Stimulated activated CD4-positive, alpha-beta T cell treated with anti-CD3 and anti-CD28 coated beads, TNF-alpha, amount 100 ng/mL, for 4 hours (primary cell): ENCODE measurements around the gene RTN1.
"Not testable (repeated sequence)": the region's sequence is repeated elsewhere in the genome, so short reads cannot be mapped to it uniquely, and the experiment has no call there.

Experiments used
- DNase-seq, 3 experiments: peaks; one replicate each; pipeline ENCODE4 v3.0.0-alpha.2; 2020; ENCODE audit warnings: low read depth in 3 of 3

Gene RTN1

DNA sequence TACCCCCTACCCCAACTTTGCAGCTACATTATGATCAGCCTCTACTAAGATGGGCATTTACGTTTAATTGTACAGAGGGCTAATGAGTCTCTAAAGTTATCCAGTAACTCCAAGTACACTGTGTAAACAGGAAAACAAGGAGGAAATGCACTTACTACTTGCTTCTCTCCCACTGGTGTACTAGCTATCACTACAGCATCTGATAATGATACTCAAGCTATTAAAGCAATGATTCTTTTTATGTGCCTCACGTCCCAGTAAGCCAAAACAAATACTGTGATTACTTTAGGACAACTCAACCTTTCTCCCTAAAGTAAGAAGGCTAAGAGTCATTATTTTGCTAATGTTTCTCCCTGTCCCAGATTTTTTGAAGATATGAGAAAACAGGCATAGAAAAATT lies 165.3 kb downstream of the RTN1 start:
- no peak for DNase-seq

DNA sequence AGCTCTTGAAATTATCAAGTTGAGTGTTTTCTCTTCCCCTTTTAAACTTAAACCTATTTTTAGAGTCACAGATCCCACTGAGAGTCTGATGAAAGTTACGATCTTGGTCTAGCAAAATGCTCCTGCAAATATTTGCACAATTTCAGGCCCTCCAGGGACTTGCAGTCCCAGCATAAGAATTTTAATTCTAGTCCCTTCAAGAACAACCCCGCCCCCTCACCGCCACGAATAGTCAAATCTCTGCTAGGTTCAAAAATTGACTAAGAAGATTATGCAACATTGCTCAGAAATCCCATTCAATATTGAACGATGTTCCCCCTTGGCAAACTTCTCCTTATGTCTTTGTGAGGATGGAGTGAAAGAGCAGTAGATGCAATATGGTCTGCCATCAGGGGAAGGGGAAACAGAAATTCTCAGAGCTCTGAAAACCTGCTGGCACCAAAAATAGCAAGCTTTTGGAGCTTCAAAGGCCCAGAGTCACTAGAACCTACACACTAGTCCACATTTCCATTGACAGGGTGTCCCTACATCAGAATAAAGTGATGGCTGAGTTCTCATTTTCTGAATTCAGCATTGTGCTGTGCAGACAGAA lies 166.4 kb downstream of the RTN1 start:
- DNase-seq: no peak

- DNase-seq: no peak
Measured at GRCh38 chr14:59699442-59699841, 171.1 kb downstream of the RTN1 start.

GRCh38 chr14:59698793-59699192 lies 171.8 kb downstream of the RTN1 start:
- DNase-seq: no peak

GRCh38 chr14:59695198-59695597 lies 175.4 kb downstream of the RTN1 start:
- no peak for DNase-seq

DNA sequence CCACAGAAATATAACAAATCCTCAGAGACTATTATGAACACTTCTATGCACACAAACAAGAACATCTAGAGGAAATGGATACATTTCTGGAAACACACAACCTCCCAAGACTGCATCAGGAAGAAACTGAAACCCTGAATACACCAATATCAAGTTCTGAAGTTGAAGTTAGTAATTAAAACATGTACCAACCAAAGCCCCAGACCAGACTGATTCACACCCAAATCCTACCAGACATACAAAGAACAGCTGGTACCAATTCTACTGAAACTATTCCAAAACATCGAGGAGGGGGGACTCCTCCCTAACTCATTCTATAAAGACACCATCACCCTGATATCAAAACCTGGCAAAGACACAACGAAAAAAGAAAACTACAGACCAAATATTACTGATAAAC lies 179.3 kb downstream of the RTN1 start:
- DNase-seq: no peak

GRCh38 chr14:59690426-59690825 lies 180.2 kb downstream of the RTN1 start:
- DNase-seq: no peak

- DNase-seq: no peak
Measured at GRCh38 chr14:59688224-59689170, 182.1 kb downstream of the RTN1 start.

- no peak for DNase-seq
Measured at GRCh38 chr14:59687663-59688062, 182.9 kb downstream of the RTN1 start.

DNA sequence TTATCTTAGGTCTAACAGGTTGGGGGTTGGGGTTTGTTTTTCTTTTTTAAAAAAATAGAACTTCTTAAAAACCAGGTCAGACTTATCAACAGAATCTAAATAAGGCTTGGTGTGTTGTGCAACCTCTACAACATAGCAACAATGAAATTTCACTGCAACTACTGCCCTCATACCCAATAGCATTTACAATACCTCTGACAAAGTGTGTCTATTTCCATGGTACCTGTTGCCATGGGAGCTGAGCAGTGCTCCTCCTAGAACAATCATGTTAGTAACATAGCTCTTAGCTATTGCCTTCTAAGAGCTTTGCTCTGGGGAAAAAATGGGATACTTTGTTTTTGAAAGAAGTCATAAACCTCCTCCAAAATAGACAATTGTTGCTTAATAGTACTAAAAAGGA lies 190.7 kb downstream of the RTN1 start:
- DNase-seq: no peak

DNA sequence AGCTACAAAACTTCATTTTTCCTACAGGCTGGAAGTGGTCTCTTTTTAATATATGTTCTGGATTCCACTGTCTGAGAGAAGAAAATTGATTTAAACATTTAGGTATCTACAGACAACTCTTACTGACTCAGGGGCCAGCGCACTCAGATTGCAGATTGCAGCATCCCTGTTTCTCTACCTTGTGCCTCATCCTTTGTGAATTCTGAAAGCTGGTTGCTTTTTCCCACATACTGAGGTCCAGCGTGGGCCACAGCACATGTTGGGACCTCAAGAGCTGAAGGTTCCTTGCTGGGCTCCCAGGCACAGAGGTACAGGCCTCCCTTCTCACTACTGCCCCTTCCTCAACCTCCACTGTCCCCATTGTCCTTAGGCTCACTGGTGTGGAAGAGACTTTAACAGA lies 192.2 kb downstream of the RTN1 start:
- DNase-seq: no peak

GRCh38 chr14:59677771-59678231 lies 192.8 kb downstream of the RTN1 start:
- no peak for DNase-seq

DNA sequence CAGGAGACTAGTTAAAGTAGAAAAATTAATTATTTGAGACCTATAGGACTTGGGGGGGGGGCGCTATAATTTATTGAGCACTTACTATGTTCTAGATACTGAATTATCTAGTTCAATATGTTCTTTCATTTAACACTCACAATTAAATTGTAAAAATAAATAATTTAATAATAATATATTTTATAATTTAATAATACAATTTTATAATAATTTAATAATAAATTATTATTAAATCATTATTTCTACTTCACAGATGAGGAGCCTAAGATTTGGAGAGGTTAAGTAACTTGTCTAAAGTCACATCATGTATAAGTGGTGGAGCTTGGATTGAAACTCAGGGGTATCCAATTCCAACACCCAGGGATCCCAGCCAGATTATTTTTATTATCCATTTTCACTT lies 195.2 kb downstream of the RTN1 start:
- no peak for DNase-seq

- DNase-seq: no peak
Measured at GRCh38 chr14:59664741-59665140, 205.8 kb downstream of the RTN1 start.

- no peak for DNase-seq
Measured at GRCh38 chr14:59657769-59658168, 212.8 kb downstream of the RTN1 start.

DNA sequence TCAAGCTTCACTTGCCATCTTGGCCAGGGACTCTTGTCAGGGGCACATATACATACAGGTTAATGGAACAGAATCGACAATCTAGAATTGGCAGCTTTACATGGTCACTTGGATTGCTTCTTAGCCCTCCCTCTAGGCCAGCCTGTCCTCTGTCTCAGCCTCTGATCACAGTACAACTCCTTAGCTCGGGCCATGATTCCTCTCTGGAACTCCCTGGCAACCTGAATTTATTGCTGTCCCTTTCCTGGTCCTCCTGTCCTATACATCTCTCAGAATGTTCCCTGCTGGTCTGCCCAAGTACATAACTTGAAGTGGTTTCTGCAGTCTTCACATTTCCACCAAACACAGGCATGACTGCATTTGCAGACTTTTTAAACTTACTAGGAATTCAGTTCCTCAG lies 214.1 kb downstream of the RTN1 start:
- DNase-seq: no peak

- not testable (repeated sequence) for DNase-seq
Measured at GRCh38 chr14:59654131-59654530, 216.4 kb downstream of the RTN1 start.

DNA sequence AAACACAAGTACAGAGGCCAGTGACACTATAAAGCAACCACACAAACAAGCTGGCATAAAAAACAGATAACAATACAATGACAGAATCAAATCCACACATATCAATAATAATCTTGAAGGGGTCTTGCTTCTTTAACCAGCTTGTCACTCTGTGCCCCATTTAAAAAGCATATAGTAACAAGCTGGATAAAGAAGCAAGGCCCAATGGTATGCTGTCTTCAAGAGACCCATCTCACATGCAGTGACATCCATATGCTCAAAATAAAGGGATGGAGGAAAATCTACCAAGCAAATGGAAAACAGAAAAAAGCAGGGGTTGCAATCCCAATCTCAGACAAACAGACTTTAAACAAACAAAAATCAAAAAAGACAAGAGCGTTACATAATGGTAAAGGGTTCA lies 223.7 kb downstream of the RTN1 start:
- not testable (repeated sequence) for DNase-seq

DNA sequence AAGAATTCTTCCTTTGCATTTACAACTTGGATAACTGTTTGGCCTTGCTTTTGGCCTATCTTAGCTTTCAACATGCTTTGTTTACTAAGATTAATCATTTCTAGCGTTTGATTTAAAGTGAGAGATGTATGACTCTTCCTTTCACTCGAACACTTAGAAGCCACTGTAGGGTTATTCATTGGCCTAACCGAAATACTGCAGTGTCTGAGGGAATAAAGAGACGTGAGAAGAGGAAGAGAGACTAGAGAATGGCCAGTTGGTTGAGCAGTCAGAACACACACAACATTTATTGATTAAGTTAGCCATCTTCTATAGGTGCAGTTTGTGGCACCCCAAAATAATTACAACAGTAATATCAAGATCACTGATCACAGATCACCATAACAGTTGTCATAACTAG lies 231.7 kb downstream of the RTN1 start:
- no peak for DNase-seq

DNA sequence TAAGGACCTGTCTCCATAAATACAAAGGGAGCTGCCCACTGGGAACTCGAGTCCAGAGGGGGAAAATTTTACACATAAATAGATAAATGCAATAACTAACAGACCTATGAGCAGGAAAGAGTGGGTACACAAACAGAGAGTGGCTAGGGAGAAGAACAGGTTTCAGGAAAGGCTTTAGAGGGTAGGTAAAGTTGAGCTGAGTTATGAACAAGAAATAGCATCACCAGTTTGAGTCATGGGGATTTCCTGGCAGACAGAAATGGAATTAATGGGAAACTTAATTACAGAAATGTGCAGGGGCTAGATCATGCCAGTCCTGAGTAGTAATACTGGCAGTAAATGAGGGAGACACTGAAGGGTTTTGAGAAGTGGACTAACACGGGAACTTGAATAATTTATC lies 236.0 kb downstream of the RTN1 start:
- no peak for DNase-seq

DNA sequence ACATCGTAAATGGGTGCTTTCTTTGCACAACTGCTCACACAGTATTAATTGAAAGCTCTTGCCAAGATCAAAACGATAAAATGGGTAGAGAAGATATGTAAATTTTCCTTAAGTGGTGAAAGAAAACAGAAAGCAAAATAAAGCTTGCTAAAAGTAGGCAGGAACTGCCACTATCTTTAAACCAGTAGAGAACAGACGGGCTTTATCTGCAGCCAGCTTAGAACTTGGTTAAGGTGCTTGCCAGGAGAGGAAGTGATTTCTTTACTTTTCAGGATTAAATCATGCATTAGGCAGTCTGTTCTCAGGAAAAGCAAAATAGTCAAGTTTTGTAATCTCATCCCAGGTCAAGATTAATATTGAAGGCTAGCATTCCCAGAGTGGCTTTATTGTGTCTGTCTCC lies 237.1 kb downstream of the RTN1 start:
- no peak for DNase-seq

GRCh38 chr14:59632381-59632780 lies 238.2 kb downstream of the RTN1 start:
- no peak for DNase-seq

- no peak for DNase-seq
Measured at GRCh38 chr14:59631237-59631636, 239.3 kb downstream of the RTN1 start.
